ENCODE data around the gene KRTAP1-1.

DNA sequence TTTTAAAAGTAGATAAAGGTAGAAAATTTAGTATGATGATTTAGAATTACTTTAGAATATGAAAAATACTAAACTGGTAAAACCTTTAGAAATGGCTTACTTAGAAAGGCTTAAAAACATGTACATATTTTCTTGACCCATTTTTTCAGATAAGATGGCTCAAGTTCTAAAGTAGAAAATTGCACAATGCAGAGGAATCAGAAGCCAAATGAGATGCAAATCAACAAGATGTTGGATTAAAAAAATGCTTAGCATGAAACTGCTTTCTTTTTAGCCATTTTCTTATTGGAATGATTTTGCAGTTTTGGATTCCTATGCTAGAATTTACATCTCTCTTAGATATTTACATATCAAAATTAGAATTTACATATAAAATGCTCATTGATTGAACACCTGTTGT is 30.8 kb downstream of the KRTAP1-1 start:
- TF ChIP-seq CTCF (IDR thresholded peaks at IDR 0.05; ENCODE audit: low read depth, low read length), result no peak
- no peak for TF ChIP-seq EZH2phosphoT487 (IDR thresholded peaks at IDR 0.05; ENCODE audit: low read depth)

Measured in OCI-LY3 (cell line).